Neuronal stem cell (in vitro differentiated cells): ENCODE data around the gene PDXDC1.
"Not testable (repeated sequence)": the region's sequence is repeated elsewhere in the genome, so short reads cannot be mapped to it uniquely, and the experiment has no call there.

Experiments used
- DNase-seq: peaks from one replicate; pipeline ENCODE4 v3.0.0-alpha.2; 2013; ENCODE audit warnings: low spot score
- H2AFZ ChIP-seq: one replicate; pipeline ENCODE4 v1.6.1; 2013; ENCODE audit warnings: mild to moderate bottlenecking, low read length, inconsistent platforms
- H2AK5ac ChIP-seq: 2 replicates; pipeline ENCODE4 v1.6.1; 2013; ENCODE audit warnings: low read depth, mild to moderate bottlenecking, inconsistent platforms, low read length, moderate library complexity, mixed read lengths
- H2BK120ac ChIP-seq: 2 replicates; pipeline ENCODE4 v1.6.1; 2013; ENCODE audit warnings: low read depth, mild to moderate bottlenecking, inconsistent platforms, low read length, moderate library complexity, mixed read lengths
- H2BK12ac ChIP-seq: one replicate; pipeline ENCODE4 v1.6.1; 2013; ENCODE audit warnings: low read length, inconsistent platforms
- H2BK15ac ChIP-seq: 2 replicates; pipeline ENCODE4 v1.6.1; 2013; ENCODE audit warnings: mild to moderate bottlenecking, low read length, inconsistent platforms, mixed read lengths
- H2BK5ac ChIP-seq: one replicate; pipeline ENCODE4 v1.6.1; 2013; ENCODE audit warnings: inconsistent platforms, mild to moderate bottlenecking, low read length, moderate library complexity
- H3K14ac ChIP-seq: one replicate; pipeline ENCODE4 v1.6.1; 2013; ENCODE audit warnings: low read length, inconsistent platforms
- H3K18ac ChIP-seq: 2 replicates; pipeline ENCODE4 v1.6.1; 2013; ENCODE audit warnings: low read length, inconsistent platforms
- H3K23ac ChIP-seq: 2 replicates; pipeline ENCODE4 v1.6.1; 2013; ENCODE audit warnings: low read depth, mild to moderate bottlenecking, mixed read lengths, low read length, inconsistent platforms; ENCODE audit not compliant: poor library complexity
- H3K27ac ChIP-seq: replicated peaks from 3 replicates; pipeline ENCODE4 v1.5.1; 2013; ENCODE audit warnings: low read length, inconsistent platforms
- H3K27me3 ChIP-seq, 3 experiments: 2 replicates each; pipeline ENCODE4 v1.6.1; 2013; ENCODE audit warnings: low read length in 3 of 3, mild to moderate bottlenecking in 2 of 3, inconsistent platforms in 1 of 3, low read depth in 1 of 3, mixed read lengths in 1 of 3, moderate library complexity in 1 of 3; ENCODE audit not compliant: control insufficient read depth in 3 of 3, insufficient read depth in 3 of 3
- H3K36me3 ChIP-seq, 2 donors: replicated peaks in 1 of 2; 2 replicates each; pipeline ENCODE4 v1.6.1; 2013; ENCODE audit warnings: low read length in 2 of 2; ENCODE audit not compliant: control insufficient read depth in 2 of 2, insufficient read depth in 2 of 2
- H3K4ac ChIP-seq: 2 replicates; pipeline ENCODE4 v1.6.1; 2013; ENCODE audit warnings: inconsistent platforms, mild to moderate bottlenecking, low read length, moderate library complexity
- H3K4me1 ChIP-seq, 2 donors: 1 replicate in 1 of 2; 2 replicates in 1 of 2; pipeline ENCODE4 v1.6.1; 2013; ENCODE audit warnings: low read length in 2 of 2, low read depth in 1 of 2; ENCODE audit not compliant: control insufficient read depth in 2 of 2, insufficient read depth in 1 of 2
- H3K4me2 ChIP-seq: one replicate; pipeline ENCODE4 v1.6.1; 2013; ENCODE audit warnings: mild to moderate bottlenecking, low read length, inconsistent platforms; ENCODE audit not compliant: insufficient read depth, poor library complexity, severe bottlenecking
- H3K4me3 ChIP-seq, 2 donors: 2 replicates each; pipeline ENCODE4 v1.5.1; 2013; ENCODE audit warnings: low read length in 2 of 2, mild to moderate bottlenecking in 2 of 2, inconsistent platforms in 1 of 2, moderate library complexity in 1 of 2
- H3K79me1 ChIP-seq: one replicate; pipeline ENCODE4 v1.6.1; 2013; ENCODE audit warnings: low read depth, mild to moderate bottlenecking, inconsistent platforms, low read length, moderate library complexity
- H3K9ac ChIP-seq: one replicate; pipeline ENCODE4 v1.6.1; 2013; ENCODE audit warnings: mild to moderate bottlenecking, low read depth, low read length, inconsistent platforms; ENCODE audit not compliant: poor library complexity
- H3K9me3 ChIP-seq, 2 donors: replicated peaks in 1 of 2; 2 replicates each; pipeline versions ENCODE3 to v1.6.1; 2013; ENCODE audit warnings: low read length in 2 of 2, mild to moderate bottlenecking in 2 of 2, inconsistent platforms in 1 of 2, low read depth in 1 of 2, mixed read lengths in 1 of 2, moderate library complexity in 1 of 2; ENCODE audit not compliant: control insufficient read depth in 2 of 2, insufficient read depth in 1 of 2
- H4K8ac ChIP-seq: one replicate; pipeline ENCODE4 v1.6.1; 2013; ENCODE audit warnings: low read depth, mild to moderate bottlenecking, inconsistent platforms, low read length, moderate library complexity
- H4K91ac ChIP-seq: one replicate; pipeline ENCODE4 v1.6.1; 2013; ENCODE audit warnings: low read length, low read depth, mild to moderate bottlenecking, inconsistent platforms; ENCODE audit not compliant: poor library complexity
- WGBS, 2 donors: extraction: QIAGEN DNeasy Blood & Tissue Kit; methylation state at CpG; one replicate each; pipeline ENCODE4 v1.1.7; 2013; ENCODE audit warnings: missing lambda C conversion rate in 2 of 2, mixed read lengths in 1 of 2; ENCODE audit not compliant: insufficient read length in 2 of 2, insufficient replicate concordance in 1 of 2; ENCODE audit errors: extremely low coverage in 2 of 2; 5-methylcytosine and 5-hydroxymethylcytosine counted together

The PDXDC1 gene

GRCh38 chr16:14937994-14938393, 36.8 kb upstream of the PDXDC1 start:
- not testable (repeated sequence) for H3K4me2 ChIP-seq, H2BK120ac ChIP-seq, H2AFZ ChIP-seq, H3K27ac ChIP-seq, H3K4me1 ChIP-seq, H4K91ac ChIP-seq, H3K23ac ChIP-seq, H2AK5ac ChIP-seq, H3K9me3 ChIP-seq, H3K27me3 ChIP-seq, H3K79me1 ChIP-seq, H4K8ac ChIP-seq, H2BK5ac ChIP-seq, H2BK12ac ChIP-seq, H2BK15ac ChIP-seq, H3K36me3 ChIP-seq, H3K14ac ChIP-seq, H3K4ac ChIP-seq, DNase-seq, H3K18ac ChIP-seq, H3K4me3 ChIP-seq, H3K9ac ChIP-seq
- no CpG with 5 or more reads among the region's 9 CpGs for WGBS, 2 donors

DNA sequence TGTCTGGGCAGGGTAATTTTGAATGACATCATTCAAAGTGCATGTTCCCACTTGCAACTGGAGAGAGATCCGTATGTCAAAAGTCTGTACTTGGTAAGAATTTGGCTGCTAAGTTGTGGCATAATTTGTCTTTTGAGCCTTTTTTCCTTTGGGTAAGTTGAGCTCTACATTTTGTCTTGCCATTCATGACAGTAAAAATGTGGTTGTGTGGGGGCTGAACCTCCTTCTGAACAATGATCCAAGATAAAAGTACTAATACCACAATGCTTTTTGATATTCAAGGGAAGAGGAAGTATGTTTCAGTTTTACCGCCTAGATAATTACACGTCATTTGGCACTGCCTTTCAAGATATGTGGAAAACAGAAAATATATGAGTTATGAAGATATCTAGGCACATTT, 32.1 kb upstream of the PDXDC1 start:
- H3K18ac ChIP-seq, H4K8ac ChIP-seq, H2BK5ac ChIP-seq, H3K27me3 ChIP-seq, H3K4me2 ChIP-seq, H3K27ac ChIP-seq, H3K4ac ChIP-seq, H2AFZ ChIP-seq, H3K79me1 ChIP-seq, H3K23ac ChIP-seq, H2BK15ac ChIP-seq, H3K4me3 ChIP-seq, H3K14ac ChIP-seq, H4K91ac ChIP-seq, H2BK12ac ChIP-seq, H2BK120ac ChIP-seq, H3K9ac ChIP-seq, H3K4me1 ChIP-seq, DNase-seq, H3K9me3 ChIP-seq, H3K36me3 ChIP-seq, H2AK5ac ChIP-seq: not testable (repeated sequence)
- no CpG with 5 or more reads among the region's 3 CpGs for WGBS, 2 donors

DNA sequence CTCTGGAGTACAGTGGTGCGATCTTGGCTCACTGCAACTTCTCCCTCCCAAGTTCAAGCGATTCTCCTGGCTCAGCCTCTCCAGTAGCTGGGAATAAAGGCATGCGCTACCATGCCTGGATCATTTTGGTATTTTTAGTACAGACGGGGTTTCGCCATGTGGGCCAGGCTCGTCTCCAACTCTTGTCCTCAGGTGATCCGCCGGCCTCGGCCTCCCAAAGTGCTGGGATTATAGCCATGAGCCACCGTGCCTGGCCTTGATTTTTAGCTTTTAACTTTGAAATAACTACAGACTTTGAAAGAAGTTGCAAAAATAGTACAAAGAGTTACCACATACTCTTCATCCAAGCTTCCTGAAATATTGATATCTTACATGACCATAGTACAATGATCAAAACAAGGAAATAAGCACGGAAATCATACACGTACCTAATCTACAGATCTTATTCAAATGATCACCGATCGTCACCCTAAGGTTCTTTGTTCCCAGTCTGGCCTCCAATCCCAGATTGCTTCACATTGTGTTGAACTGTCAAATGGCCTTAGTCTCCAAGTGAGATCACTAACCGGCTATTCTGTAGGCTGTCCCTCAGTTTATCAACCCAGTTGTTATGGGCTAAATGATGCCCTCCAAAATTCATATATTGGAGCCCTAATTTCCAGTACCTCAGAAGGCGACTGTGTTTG, 19.1 kb upstream of the PDXDC1 start:
- Histone ChIP-seq H2BK5ac (no peak overlapping the region), H3K23ac (no peak overlapping the region), H2BK120ac (no peak overlapping the region), H3K27ac (no peak overlapping the region), H2AFZ (no peak overlapping the region), H3K79me1 (no peaks in the 10 kb centered on the region), H3K36me3 (no peaks in the 10 kb centered on the region), H3K14ac (no peak overlapping the region), H3K4me1 (no peaks in the 10 kb centered on the region), H3K18ac (no peak overlapping the region), H2BK12ac (no peak overlapping the region), H4K8ac (no peak overlapping the region), H3K27me3 (no peaks in the 10 kb centered on the region), H3K4me3 (no peak overlapping the region), H3K4ac (no peak overlapping the region), H2AK5ac (no peak overlapping the region), H3K4me2 (no peak overlapping the region), H3K9ac (no peak overlapping the region), H4K91ac (no peak overlapping the region), H2BK15ac (no peak overlapping the region), H3K9me3 (no peaks in the 10 kb centered on the region)
- WGBS, 2 donors = no CpG with 5 or more reads among the region's 16 CpGs
- no peak for DNase-seq

GRCh38 chr16:14957576-14958322, 17.1 kb upstream of the PDXDC1 start:
- no CpG with 5 or more reads among the region's 28 CpGs for WGBS, 2 donors
- H2AK5ac ChIP-seq = peak overlapping the region; percentile 53
- no peak overlapping the region for H3K4me3 ChIP-seq
- no peaks in the 10 kb centered on the region for H3K36me3 ChIP-seq
- no peak overlapping the region for H2BK15ac ChIP-seq
- no peaks in the 10 kb centered on the region for H3K4me1 ChIP-seq
- H3K23ac ChIP-seq = peak overlapping the region; percentile 49
- no peak overlapping the region for H4K8ac ChIP-seq
- H3K79me1 ChIP-seq = no peaks in the 10 kb centered on the region
- no peak overlapping the region for H2AFZ ChIP-seq
- H3K9ac ChIP-seq = no peak overlapping the region
- no peaks in the 10 kb centered on the region for H3K27me3 ChIP-seq
- no peak overlapping the region for H2BK120ac ChIP-seq
- H4K91ac ChIP-seq = no peak overlapping the region
- peak overlapping the region; percentile 39 for H3K14ac ChIP-seq
- H3K4me2 ChIP-seq = no peak overlapping the region
- no peak for DNase-seq
- H2BK5ac ChIP-seq = no peak overlapping the region
- H3K27ac ChIP-seq = no peak overlapping the region
- peak overlapping the region; percentile 75 for H2BK12ac ChIP-seq
- H3K9me3 ChIP-seq = no peaks in the 10 kb centered on the region
- H3K18ac ChIP-seq = peak overlapping the region; percentile 38
- H3K4ac ChIP-seq = no peak overlapping the region
